Omental fat pad (tissue), 4 donors: ENCODE measurements around the gene PSME2. TPM values are rescaled to one million over a fixed set of nuclear protein-coding genes. Genes with fewer than 3 reads are reported as not detected.
"Not testable (repeated sequence)": the region's sequence is repeated elsewhere in the genome, so short reads cannot be mapped to it uniquely, and the experiment has no call there.

Experiments
- ATAC-seq: fragments of 150-250 bp; one replicate; pipeline ENCODE4 v1.9.1; 2016; ENCODE audit warnings: mild to moderate bottlenecking, moderate library complexity; ENCODE audit not compliant: low FRiP score
- DNase-seq: peaks from one replicate; pipeline ENCODE4 v3.0.0-alpha.2; 2019; ENCODE audit warnings: low spot score
- total RNA-seq, 4 donors: library from RNA; depleted of rRNA; stranded (reverse); fragments of >200 nt; gene quantifications; one replicate each; pipeline ENCODE4 v1.1.0, GENCODE V29; 2016
- TF ChIP-seq, protein P1 (sequence below), 3 donors: fragments of 450-650 bp; IDR thresholded peaks; one replicate each; pipeline ENCODE4 v1.5.1; 2016 to 2017; ENCODE audit warnings: antibody characterized with exemption in 3 of 3, mild to moderate bottlenecking in 3 of 3, moderate library complexity in 2 of 3

Gene PSME2
- total RNA-seq, 4 donors from 2014 or later, result 32.8 to 86.4 (median 70.3) TPM

DNA sequence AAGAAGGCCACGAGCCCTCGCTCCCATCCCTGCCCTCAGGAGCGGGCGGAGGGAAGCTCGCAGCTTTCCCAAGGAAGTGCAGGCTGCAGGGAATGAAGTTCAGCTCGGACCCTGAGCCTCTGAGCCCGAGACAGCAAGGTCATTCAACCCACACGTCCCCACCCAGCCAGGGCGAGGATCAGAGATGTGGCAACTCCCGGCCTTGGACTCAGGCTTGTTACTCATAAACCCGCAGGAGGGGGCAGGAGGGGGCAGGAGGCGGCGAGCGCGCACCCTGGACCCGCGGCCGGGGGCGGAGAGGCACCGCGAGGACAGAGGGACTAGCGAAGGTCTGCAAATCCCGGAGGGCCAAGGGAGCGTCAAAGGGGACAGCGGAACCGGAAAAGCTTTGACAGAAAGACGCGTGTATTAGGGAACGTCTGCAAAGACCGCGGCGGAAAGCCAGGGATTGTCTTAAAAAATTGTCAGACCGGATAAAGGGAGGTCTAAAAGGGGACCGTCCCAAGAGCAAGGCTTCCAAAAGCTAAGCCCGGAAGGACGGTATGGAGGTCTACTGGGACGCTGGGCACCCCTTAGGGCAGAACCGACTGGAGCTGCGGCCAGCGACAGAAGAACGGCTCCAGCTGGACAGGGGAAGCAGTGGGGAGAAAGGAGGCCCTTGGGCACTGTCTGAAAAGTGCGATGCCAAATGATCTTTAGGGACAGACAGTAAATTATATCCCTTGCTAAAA, 32.4 kb downstream of the PSME2 start:
- TF ChIP-seq, protein P1, sequence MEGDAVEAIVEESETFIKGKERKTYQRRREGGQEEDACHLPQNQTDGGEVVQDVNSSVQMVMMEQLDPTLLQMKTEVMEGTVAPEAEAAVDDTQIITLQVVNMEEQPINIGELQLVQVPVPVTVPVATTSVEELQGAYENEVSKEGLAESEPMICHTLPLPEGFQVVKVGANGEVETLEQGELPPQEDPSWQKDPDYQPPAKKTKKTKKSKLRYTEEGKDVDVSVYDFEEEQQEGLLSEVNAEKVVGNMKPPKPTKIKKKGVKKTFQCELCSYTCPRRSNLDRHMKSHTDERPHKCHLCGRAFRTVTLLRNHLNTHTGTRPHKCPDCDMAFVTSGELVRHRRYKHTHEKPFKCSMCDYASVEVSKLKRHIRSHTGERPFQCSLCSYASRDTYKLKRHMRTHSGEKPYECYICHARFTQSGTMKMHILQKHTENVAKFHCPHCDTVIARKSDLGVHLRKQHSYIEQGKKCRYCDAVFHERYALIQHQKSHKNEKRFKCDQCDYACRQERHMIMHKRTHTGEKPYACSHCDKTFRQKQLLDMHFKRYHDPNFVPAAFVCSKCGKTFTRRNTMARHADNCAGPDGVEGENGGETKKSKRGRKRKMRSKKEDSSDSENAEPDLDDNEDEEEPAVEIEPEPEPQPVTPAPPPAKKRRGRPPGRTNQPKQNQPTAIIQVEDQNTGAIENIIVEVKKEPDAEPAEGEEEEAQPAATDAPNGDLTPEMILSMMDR (IDR thresholded peaks at IDR 0.05), result no peak
- DNase-seq, result peak; percentile 75
- peak; percentile 77 for ATAC-seq

DNA sequence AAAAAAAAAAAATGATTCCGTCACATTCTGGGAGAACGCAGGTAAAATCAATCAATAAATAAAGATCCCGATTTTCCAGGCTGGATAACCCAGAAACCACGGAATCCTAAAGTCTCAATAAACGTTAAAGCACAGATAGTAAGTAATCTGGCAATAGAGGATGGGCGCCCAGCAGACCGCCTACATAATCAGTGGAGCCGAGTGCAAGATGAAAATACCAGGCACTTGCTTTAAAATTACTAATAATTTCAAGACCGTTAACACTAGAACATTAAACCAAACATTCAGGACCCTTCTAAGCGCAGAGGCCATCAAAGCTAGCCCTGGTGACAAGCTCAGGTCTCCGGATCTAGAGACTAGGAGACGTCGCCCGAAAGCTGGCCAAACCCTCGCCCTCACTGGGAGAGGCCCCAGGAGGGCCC, 33.0 kb downstream of the PSME2 start:
- ATAC-seq (no peak), DNase-seq (no peak)
- TF ChIP-seq, protein P1 (IDR thresholded peaks at IDR 0.05), result no peak

DNA sequence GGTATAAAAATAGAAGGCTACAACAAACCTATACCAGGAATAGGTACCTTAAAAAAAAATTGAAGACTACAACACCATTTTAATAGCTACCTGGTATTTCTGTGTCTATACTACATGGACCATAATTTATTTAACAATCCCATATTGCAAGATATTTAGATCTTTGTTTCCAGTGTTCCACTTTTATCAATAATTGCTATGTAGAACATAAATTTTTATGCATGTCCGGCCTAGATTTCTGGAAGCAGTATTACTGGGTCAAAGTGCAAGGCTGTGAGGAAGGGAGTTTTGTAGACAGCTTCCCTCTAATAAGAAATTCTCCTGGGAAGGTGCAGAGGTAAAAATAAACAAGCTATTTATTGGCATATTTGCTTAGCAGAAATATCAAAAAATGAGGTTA, 35.9 kb downstream of the PSME2 start:
- ATAC-seq, result no peak
- TF ChIP-seq, protein P1 (IDR thresholded peaks at IDR 0.05), result no peak
- DNase-seq, result no peak

DNA sequence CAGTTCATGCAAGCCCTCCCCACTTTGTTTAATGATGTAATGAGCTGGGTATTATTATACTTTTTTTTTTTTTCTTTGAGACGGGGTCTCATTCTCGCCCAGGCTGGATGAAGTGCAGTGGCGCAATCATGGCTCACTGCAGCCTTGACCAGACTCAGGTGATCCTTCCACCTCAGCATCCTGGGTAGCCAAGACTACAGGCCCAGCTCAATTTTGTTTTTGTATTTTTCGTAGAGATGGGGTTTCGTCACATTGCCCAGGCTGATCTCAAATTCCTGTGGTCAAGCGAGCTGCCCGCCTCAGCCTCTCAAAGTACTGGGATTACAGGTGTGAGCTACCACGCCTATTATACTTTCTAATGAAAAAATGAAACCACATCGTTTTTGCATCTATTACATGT, 36.4 kb downstream of the PSME2 start:
- TF ChIP-seq, protein P1 (IDR thresholded peaks at IDR 0.05), result no peak
- ATAC-seq (no peak), DNase-seq (no peak)

DNA sequence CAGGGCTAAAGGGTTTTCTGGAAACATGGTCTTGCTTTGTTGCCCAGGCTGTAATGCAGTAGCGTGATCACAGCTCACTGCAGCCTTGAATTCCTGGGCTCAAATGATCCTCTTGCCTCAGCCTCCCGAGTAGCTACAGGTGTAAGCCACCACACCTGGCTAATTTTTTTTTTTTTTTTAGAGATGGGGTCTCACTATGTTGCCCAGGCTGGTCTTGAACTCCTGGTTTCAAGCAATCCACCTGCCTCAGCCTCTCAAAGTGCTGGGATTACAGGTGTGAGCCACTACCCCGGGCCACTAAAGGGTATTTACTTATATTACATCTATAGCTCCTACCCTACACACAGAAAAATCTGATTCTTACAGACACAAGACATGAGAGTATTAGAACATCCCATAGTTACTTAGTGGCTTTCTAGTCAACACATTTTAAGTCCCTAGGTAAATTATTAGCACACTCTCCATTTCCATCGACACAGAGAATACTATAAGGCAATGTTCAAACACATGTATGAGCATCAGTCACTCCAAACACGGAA, 38.0 kb downstream of the PSME2 start:
- DNase-seq, result no peak
- ATAC-seq, result peak; percentile 11
- TF ChIP-seq, protein P1 (IDR thresholded peaks at IDR 0.05), result no peak

DNA sequence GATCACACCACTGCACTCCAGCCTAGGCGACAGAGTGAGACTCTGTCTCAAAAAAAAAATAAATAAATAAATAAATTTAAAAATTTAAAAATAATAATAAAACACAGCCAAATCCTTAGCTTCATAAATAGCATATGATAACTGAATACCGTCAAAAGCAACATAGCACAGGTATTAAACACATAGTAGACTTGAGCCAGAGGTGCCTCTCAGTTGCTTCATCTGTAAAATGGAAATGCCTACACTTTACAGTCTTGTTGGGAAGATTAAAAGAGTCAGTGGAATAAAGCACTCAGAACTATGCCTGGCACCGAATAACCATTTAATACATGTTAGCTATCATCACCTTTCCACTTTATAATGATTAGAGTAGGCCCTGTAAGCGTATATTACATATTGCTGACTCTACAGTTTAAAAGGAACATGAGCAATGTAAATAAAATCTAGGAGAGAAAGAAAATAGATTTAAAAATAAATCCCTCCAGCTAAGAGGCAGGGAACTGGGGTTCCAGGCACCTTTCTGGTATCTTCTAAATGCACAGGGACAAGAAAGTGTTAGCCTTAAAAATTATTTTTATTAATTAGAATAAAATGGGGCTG, 39.6 kb downstream of the PSME2 start:
- DNase-seq (no peak), ATAC-seq (no peak)
- TF ChIP-seq, protein P1 (IDR thresholded peaks at IDR 0.05), result no peak

DNA sequence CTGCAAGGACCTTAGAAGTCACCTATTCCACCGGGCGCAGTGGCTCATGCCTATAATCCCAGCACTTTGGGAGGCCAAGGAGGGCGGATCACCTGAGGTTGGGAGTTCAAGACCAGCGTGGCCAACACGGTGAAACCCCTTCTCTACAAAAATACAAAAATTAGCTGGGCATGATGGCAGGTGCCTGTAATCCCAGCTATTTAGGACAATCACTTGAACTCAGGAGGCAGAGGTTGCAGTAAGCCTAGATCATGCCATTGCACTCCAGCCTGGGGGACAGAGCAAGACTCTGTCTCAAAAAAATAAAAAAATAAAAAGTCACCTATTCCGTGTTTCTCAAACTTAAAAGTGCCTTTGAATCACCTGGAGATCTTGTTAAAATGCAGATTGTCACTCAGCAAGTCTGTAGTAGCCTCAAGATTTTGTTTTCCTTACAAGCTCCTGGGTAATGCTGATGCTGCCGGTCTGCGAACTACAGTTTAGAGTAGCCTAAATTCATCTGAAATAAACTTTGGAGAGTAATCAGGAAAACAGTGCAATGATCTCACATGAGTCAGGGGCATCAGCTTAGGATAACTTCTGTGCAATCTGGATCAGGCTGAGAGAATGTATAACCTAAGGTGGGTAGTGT, 40.7 kb downstream of the PSME2 start:
- not testable (repeated sequence) for ATAC-seq, DNase-seq
